ENCODE results near the gene SPRR2F. TPM values are rescaled to one million over a fixed set of nuclear protein-coding genes. Genes with fewer than 3 reads are reported as not detected.

The SPRR2F gene
- total RNA-seq, 1 donor from 2014 or later = not detected

DNA sequence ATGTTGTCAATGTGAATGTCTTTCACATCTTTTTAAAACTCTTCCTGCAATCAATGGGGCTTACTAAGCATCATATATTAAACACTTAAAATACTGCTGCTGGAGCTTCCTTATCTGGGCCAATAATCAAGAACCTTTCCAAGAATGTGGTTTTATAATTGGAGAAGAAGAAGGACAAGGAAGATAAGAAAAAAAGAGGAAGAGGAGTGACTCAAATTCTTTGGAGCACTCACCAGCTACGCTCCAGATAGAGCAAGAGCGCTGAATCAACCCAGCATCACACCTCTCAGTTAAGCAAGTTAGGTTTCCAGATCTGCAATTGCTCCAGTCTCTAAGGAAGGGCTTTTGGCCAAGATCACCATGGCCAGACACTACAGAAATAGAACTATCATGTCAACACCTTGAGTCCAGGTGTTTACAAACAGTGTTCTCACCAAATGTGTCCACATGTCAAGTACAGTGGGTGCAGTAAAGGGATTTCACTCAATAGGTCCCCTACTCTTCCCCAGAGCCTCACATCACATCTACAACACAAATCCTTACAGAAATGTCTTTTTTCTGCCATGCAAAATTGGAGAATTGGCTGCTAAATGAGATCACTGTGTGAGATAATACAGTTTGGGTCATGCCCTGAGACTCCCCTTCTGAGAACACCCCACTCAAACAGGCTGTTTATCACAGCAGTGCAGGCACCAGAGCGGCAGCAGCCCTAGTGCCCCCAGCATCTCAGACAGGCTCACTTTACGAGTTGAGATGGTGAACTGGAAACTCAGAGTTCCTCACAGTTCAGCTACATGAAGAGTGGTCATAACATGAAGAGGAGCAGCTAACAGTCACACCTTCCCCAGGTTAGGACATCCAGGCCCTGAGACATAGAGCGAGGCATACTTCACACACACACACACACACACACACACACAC is 40.2 kb downstream of the SPRR2F start:
- no peaks in the 10 kb centered on the region for H3K36me3 Mint-ChIP-seq (ENCODE audit: unreplicated experiment)
- H3K9me3 Mint-ChIP-seq (ENCODE audit: unreplicated experiment) = no peaks in the 10 kb centered on the region
- H3K27me3 Mint-ChIP-seq (ENCODE audit: unreplicated experiment) = no peaks in the 10 kb centered on the region
- H3K4me3 Mint-ChIP-seq (ENCODE audit: unreplicated experiment) = no peak overlapping the region
- TF ChIP-seq CTCF (IDR thresholded peaks at IDR 0.05) = no peak
- H3K4me1 Mint-ChIP-seq (ENCODE audit: unreplicated experiment) = no peaks in the 10 kb centered on the region
- H3K27ac Mint-ChIP-seq (ENCODE audit: unreplicated experiment) = no peak overlapping the region
- DNase-seq (ENCODE audit: extremely low spot score, unreplicated experiment) = no peak

GRCh38 chr1:153071511-153071910 is 41.8 kb downstream of the SPRR2F start, which contains the start of gene SPRR2B:
Gene SPRR2B, minus strand, starts transcription at chr1:153071611. Its CDS starts 772 bp downstream, at chr1:153070839.
- TF ChIP-seq CTCF (IDR thresholded peaks at IDR 0.05) = no peak
- H3K36me3 Mint-ChIP-seq (ENCODE audit: unreplicated experiment) = no peaks in the 10 kb centered on the region
- no peak within 1 kb of the TSS for H3K27ac Mint-ChIP-seq (ENCODE audit: unreplicated experiment)
- no peak within 1 kb of the TSS for H3K4me3 Mint-ChIP-seq (ENCODE audit: unreplicated experiment)
- no peaks in the 10 kb centered on the region for H3K27me3 Mint-ChIP-seq (ENCODE audit: unreplicated experiment)
- H3K9me3 Mint-ChIP-seq (ENCODE audit: unreplicated experiment) = no peaks in the 10 kb centered on the region
- no peaks in the 10 kb centered on the region for H3K4me1 Mint-ChIP-seq (ENCODE audit: unreplicated experiment)
- no peak for DNase-seq (ENCODE audit: extremely low spot score, unreplicated experiment)

GRCh38 chr1:153070243-153070642 is 43.1 kb downstream of the SPRR2F start:
- peaks cover 4% of the 10 kb centered on the region for H3K27me3 Mint-ChIP-seq (ENCODE audit: unreplicated experiment)
- no peak for TF ChIP-seq CTCF (IDR thresholded peaks at IDR 0.05)
- no peak overlapping the region for H3K27ac Mint-ChIP-seq (ENCODE audit: unreplicated experiment)
- DNase-seq (ENCODE audit: extremely low spot score, unreplicated experiment) = no peak
- H3K36me3 Mint-ChIP-seq (ENCODE audit: unreplicated experiment) = no peaks in the 10 kb centered on the region
- H3K9me3 Mint-ChIP-seq (ENCODE audit: unreplicated experiment) = no peaks in the 10 kb centered on the region
- no peak overlapping the region for H3K4me3 Mint-ChIP-seq (ENCODE audit: unreplicated experiment)
- no peaks in the 10 kb centered on the region for H3K4me1 Mint-ChIP-seq (ENCODE audit: unreplicated experiment)

Other genes starting within 250 kb of the SPRR2F start
- gene SMCP, start 235.2 kb downstream of the SPRR2F start, total RNA-seq = not detected in 2 replicates
- not detected in 2 replicates for gene IVL, start 205.0 kb downstream of the SPRR2F start, total RNA-seq
- gene SPRR5, start 166.3 kb downstream of the SPRR2F start, total RNA-seq = not detected in 2 replicates
- not detected in 2 replicates for gene SPRR4, start 142.9 kb downstream of the SPRR2F start, total RNA-seq
- not detected in 2 replicates for gene SPRR1A, start 129.4 kb downstream of the SPRR2F start, total RNA-seq
- not detected in 2 replicates for gene SPRR3, start 111.8 kb downstream of the SPRR2F start, total RNA-seq
- gene SPRR1B, start 82.3 kb downstream of the SPRR2F start, total RNA-seq = not detected in 2 replicates
- not detected in 2 replicates for gene SPRR2D, start 72.4 kb downstream of the SPRR2F start, total RNA-seq
- not detected in 2 replicates for gene SPRR2A, start 56.0 kb downstream of the SPRR2F start, total RNA-seq
- not detected in 2 replicates for gene SPRR2B, start 41.9 kb downstream of the SPRR2F start, total RNA-seq
- gene SPRR2E, start 19.0 kb downstream of the SPRR2F start, total RNA-seq = not detected in 2 replicates
- not detected in 2 replicates for gene SPRR2G, start 37.4 kb upstream of the SPRR2F start, total RNA-seq
- not detected in 2 replicates for gene LELP1, start 89.9 kb upstream of the SPRR2F start, total RNA-seq
- not detected in 2 replicates for gene PRR9, start 104.1 kb upstream of the SPRR2F start, total RNA-seq
- gene LORICRIN, start 146.2 kb upstream of the SPRR2F start, total RNA-seq = not detected in 2 replicates
- gene PGLYRP3, start 199.4 kb upstream of the SPRR2F start, total RNA-seq = not detected in 2 replicates
- not detected in 2 replicates for gene PGLYRP4, start 235.3 kb upstream of the SPRR2F start, total RNA-seq
- gene S100A9, start 244.3 kb upstream of the SPRR2F start, total RNA-seq = not detected in 2 replicates